Colonic mucosa (tissue), 4 donors: ENCODE results near the gene ZC3H13. TPM values are rescaled to one million over a fixed set of nuclear protein-coding genes. Genes with fewer than 3 reads are reported as not detected.

Source experiments
- DNase-seq: peaks from one replicate; pipeline ENCODE4 v3.0.0-alpha.2; 2020
- H3K27ac ChIP-seq: fragments of 200-600 bp; one replicate; pipeline ENCODE4 v1.8.0; 2021
- H3K27me3 ChIP-seq: fragments of 200-600 bp; one replicate; pipeline ENCODE4 v1.8.0; 2021
- H3K36me3 ChIP-seq: fragments of 200-600 bp; one replicate; pipeline ENCODE4 v1.8.0; 2021
- H3K4me1 ChIP-seq: fragments of 200-600 bp; one replicate; pipeline ENCODE4 v1.8.0; 2021; ENCODE audit warnings: mild to moderate bottlenecking
- H3K4me3 ChIP-seq: fragments of 200-600 bp; one replicate; pipeline ENCODE4 v1.8.0; 2021
- H3K9ac ChIP-seq, 2 donors: one replicate each; pipeline ENCODE4 v1.7.0; 2013; ENCODE audit warnings: control low read depth in 2 of 2, low read depth in 2 of 2, low read length in 2 of 2
- H3K9me3 ChIP-seq: fragments of 200-600 bp; one replicate; pipeline ENCODE4 v1.8.0; 2021
- CTCF ChIP-seq: fragments of 200-600 bp; IDR thresholded peaks from one replicate; pipeline ENCODE4 v1.8.0; 2022; ENCODE audit warnings: antibody characterized with exemption, mild to moderate bottlenecking
- intact Hi-C: fragments of 100-400 bp; cut with DNase I; formaldehyde crosslinking; loops from one replicate; pipeline ENCODE4 v1.14.1; 2022
- total RNA-seq, 2 donors: library from RNA; stranded (reverse); fragmentation: NEBNext Ultra II Directional in 1 of 2; extraction: Animal tissue kit (Norgen Biotek cat#: 25700) in 1 of 2; gene quantifications; one replicate each; pipeline ENCODE4 v1.2.1, GENCODE V29; 2021
- donor health status: healthy.
- donor health status: DM: no; HTN: no; CAD: no.
- donor health status: DM: no; HTN: no; CAD: no.

Gene ZC3H13
- total RNA-seq, 2 donors from 2014 or later = 23.2 to 37.5 TPM

GRCh38 chr13:46008631-46009030 is 43.9 kb downstream of the ZC3H13 start:
- no peaks in the 10 kb centered on the region for H3K4me1 ChIP-seq
- TF ChIP-seq CTCF = no peak
- intact Hi-C loops = no loop called here
- DNase-seq = no peak
- H3K9me3 ChIP-seq = no peaks in the 10 kb centered on the region
- no peak overlapping the region for H3K4me3 ChIP-seq
- H3K36me3 ChIP-seq = no peaks in the 10 kb centered on the region
- no peak overlapping the region for H3K9ac ChIP-seq
- no peaks in the 10 kb centered on the region for H3K27me3 ChIP-seq
- H3K27ac ChIP-seq = no peak overlapping the region

- no peak overlapping the region for H3K4me3 ChIP-seq
- no peaks in the 10 kb centered on the region for H3K27me3 ChIP-seq
- intact Hi-C loops = no loop called here
- no peak for TF ChIP-seq CTCF
- peaks cover 4% of the 10 kb centered on the region for H3K36me3 ChIP-seq
- DNase-seq = no peak
- H3K9ac ChIP-seq = no peak overlapping the region
- no peak overlapping the region for H3K27ac ChIP-seq
- no peaks in the 10 kb centered on the region for H3K4me1 ChIP-seq
- no peaks in the 10 kb centered on the region for H3K9me3 ChIP-seq
Observed at GRCh38 chr13:46006688-46007452, 45.7 kb downstream of the ZC3H13 start.

GRCh38 chr13:46004491-46004890 is 48.1 kb downstream of the ZC3H13 start:
- Histone ChIP-seq H3K4me1 (no peaks in the 10 kb centered on the region), H3K9me3 (no peaks in the 10 kb centered on the region), H3K27ac (no peak overlapping the region), H3K4me3 (no peak overlapping the region), H3K27me3 (no peaks in the 10 kb centered on the region), H3K36me3 (peaks cover 4% of the 10 kb centered on the region), H3K9ac (no peak overlapping the region)
- no peak for DNase-seq
- intact Hi-C loops = no loop called here
- TF ChIP-seq CTCF = no peak

- Histone ChIP-seq H3K36me3 (no peaks in the 10 kb centered on the region), H3K4me3 (no peak overlapping the region), H3K4me1 (no peaks in the 10 kb centered on the region), H3K9ac (no peak overlapping the region), H3K9me3 (no peaks in the 10 kb centered on the region), H3K27me3 (no peaks in the 10 kb centered on the region), H3K27ac (no peak overlapping the region)
- DNase-seq = no peak
- intact Hi-C loops = no loop called here
- no peak for TF ChIP-seq CTCF
Observed at GRCh38 chr13:45996631-45997030, 55.9 kb downstream of the ZC3H13 start.

- Histone ChIP-seq H3K9me3 (no peaks in the 10 kb centered on the region), H3K27me3 (no peaks in the 10 kb centered on the region), H3K27ac (no peak overlapping the region), H3K9ac (no peak overlapping the region), H3K36me3 (no peaks in the 10 kb centered on the region), H3K4me1 (no peaks in the 10 kb centered on the region), H3K4me3 (no peak overlapping the region)
- no peak for DNase-seq
- intact Hi-C loops = no loop called here
- TF ChIP-seq CTCF = no peak
Observed at GRCh38 chr13:45995245-45995644, 57.3 kb downstream of the ZC3H13 start.
